ENCODE measurements around the gene RNF151.

DNA sequence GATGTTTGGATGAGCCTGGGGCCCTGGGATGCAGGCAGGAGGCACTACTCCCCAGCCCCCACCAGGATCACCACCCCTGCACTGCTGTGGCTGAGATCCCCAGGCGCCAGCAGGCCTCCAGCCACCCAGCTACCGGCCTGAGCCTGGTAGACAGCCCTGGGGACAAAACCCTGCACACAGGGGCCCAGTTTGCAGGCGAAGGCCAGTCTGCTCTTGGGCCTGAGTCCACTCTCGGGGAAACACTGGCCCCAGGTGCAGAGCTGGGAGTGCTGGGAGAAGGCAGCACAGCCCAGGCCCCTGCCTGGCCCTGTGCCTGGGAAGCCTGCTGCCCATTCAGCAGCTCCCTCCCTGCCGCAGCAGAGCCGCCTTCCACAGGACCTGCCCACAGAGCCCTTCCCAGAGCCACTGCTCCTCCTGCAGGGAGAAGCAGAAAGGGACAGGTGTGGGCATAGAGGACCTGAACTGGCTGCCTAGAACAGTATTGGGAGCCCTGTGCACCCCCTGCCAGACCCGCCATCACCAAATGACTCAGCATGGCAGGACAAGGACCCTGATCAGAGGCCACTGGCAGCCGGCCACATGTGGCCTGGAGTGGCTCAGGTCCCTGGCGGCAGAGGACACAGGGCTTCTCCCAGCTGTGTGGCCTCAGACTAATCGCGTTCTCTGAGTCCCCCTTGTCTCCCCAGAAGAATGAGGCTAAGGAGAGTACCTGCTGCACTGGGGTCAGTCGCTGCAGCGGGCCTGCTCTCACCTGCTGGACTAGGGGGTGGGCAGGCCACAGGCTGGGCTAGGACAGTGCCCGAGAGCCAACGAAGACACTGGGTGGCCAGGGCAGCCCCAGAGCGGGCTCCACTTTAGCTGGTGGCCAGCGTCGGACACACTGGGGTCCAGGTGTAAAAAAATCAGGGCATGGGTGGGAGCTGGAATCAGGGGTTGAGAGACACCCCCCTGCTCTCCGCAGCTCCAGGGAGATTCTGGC lies 34.3 kb upstream of the RNF151 start:
- TF ChIP-seq, protein P1, sequence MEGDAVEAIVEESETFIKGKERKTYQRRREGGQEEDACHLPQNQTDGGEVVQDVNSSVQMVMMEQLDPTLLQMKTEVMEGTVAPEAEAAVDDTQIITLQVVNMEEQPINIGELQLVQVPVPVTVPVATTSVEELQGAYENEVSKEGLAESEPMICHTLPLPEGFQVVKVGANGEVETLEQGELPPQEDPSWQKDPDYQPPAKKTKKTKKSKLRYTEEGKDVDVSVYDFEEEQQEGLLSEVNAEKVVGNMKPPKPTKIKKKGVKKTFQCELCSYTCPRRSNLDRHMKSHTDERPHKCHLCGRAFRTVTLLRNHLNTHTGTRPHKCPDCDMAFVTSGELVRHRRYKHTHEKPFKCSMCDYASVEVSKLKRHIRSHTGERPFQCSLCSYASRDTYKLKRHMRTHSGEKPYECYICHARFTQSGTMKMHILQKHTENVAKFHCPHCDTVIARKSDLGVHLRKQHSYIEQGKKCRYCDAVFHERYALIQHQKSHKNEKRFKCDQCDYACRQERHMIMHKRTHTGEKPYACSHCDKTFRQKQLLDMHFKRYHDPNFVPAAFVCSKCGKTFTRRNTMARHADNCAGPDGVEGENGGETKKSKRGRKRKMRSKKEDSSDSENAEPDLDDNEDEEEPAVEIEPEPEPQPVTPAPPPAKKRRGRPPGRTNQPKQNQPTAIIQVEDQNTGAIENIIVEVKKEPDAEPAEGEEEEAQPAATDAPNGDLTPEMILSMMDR (IDR thresholded peaks at IDR 0.05) = peak; percentile 76
- TF ChIP-seq, protein P2, sequence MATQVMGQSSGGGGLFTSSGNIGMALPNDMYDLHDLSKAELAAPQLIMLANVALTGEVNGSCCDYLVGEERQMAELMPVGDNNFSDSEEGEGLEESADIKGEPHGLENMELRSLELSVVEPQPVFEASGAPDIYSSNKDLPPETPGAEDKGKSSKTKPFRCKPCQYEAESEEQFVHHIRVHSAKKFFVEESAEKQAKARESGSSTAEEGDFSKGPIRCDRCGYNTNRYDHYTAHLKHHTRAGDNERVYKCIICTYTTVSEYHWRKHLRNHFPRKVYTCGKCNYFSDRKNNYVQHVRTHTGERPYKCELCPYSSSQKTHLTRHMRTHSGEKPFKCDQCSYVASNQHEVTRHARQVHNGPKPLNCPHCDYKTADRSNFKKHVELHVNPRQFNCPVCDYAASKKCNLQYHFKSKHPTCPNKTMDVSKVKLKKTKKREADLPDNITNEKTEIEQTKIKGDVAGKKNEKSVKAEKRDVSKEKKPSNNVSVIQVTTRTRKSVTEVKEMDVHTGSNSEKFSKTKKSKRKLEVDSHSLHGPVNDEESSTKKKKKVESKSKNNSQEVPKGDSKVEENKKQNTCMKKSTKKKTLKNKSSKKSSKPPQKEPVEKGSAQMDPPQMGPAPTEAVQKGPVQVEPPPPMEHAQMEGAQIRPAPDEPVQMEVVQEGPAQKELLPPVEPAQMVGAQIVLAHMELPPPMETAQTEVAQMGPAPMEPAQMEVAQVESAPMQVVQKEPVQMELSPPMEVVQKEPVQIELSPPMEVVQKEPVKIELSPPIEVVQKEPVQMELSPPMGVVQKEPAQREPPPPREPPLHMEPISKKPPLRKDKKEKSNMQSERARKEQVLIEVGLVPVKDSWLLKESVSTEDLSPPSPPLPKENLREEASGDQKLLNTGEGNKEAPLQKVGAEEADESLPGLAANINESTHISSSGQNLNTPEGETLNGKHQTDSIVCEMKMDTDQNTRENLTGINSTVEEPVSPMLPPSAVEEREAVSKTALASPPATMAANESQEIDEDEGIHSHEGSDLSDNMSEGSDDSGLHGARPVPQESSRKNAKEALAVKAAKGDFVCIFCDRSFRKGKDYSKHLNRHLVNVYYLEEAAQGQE (IDR thresholded peaks at IDR 0.05; ENCODE audit: insufficient read depth in 1 of 2, low read depth in 2 of 2, low read length in 1 of 2) = no peak
- TF ChIP-seq POLR2AphosphoS5 (IDR thresholded peaks at IDR 0.05; ENCODE audit: low read depth, low read length) = no peak

All from Panc1 (cell line).